GM12892 (cell line): ENCODE measurements around the gene CEBPZOS.
"Not testable (repeated sequence)": the region's sequence is repeated elsewhere in the genome, so short reads cannot be mapped to it uniquely, and the experiment has no call there.

ENCODE experiments used
- POLR2A ChIP-seq: IDR thresholded peaks from 2 replicates; pipeline ENCODE4 v1.6.1; 2011; ENCODE audit warnings: low read depth, low read length, control low read depth
- POLR2AphosphoS5 ChIP-seq: IDR thresholded peaks from 2 replicates; pipeline ENCODE4 v1.6.1; 2011; ENCODE audit warnings: low read depth, low read length, control low read depth

GRCh38 chr2:37206760-37207159, 10.5 kb downstream of the CEBPZOS start:
- not testable (repeated sequence) for TF ChIP-seq POLR2A, POLR2AphosphoS5
